Breast epithelium (tissue), 3 donors: ENCODE results near the gene PPM1F.

Experiments
- POLR2A ChIP-seq: fragments of 450-650 bp; IDR thresholded peaks from one replicate; pipeline ENCODE4 v1.6.1; 2016; ENCODE audit warnings: antibody characterized with exemption, mild to moderate bottlenecking, moderate library complexity
- POLR2AphosphoS5 ChIP-seq, 3 donors: sonication (generic); formaldehyde crosslinking; IDR thresholded peaks; one replicate each; pipeline ENCODE4 v1.6.1; 2017; ENCODE audit warnings: antibody characterized with exemption in 3 of 3
- TF ChIP-seq, protein P1 (sequence below), 3 donors: fragments of 450-650 bp; IDR thresholded peaks; one replicate each; pipeline ENCODE4 v1.5.1; 2016 to 2017; ENCODE audit warnings: antibody characterized with exemption in 3 of 3, mild to moderate bottlenecking in 3 of 3, moderate library complexity in 3 of 3

DNA sequence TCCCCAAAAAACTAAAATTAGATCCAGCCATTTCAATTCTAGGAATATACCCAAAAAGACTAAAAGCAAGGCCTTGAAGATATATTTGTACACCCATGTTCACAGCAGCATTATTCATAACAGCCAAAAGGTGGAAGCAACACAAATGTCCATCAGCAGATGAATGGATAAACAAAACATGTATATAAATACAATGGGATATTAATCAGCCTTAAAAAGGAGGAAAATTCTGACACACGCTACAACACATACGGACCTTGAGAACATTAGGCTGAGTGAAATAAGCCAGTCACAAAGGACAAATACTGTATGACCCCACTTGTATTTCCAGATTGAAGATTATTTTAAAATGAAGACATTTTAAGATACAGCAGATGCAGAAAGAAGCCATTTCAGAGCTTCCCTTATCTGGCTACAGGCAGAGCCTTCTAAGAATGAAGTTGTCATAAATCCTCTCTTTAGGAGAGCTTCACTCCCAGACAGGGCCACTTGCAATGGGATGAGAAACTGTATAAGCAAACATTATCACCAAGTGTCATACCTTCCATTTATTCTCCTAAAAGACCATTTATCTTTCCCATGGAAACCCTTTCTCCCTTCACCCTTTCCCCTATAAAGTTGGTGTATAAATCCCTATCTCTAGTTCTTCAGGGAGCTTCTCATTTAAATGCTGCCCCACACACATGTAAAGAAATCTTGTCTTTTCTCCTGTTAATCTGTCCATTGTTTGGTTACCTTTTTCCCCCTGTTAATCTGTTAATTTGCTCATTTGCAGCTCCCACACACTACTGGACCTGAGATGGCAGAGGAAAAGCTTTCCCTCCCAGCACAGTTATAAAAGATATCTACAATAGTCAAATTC lies 49.2 kb upstream of the PPM1F start:
- TF ChIP-seq POLR2A: no peak
- TF ChIP-seq, protein P1, sequence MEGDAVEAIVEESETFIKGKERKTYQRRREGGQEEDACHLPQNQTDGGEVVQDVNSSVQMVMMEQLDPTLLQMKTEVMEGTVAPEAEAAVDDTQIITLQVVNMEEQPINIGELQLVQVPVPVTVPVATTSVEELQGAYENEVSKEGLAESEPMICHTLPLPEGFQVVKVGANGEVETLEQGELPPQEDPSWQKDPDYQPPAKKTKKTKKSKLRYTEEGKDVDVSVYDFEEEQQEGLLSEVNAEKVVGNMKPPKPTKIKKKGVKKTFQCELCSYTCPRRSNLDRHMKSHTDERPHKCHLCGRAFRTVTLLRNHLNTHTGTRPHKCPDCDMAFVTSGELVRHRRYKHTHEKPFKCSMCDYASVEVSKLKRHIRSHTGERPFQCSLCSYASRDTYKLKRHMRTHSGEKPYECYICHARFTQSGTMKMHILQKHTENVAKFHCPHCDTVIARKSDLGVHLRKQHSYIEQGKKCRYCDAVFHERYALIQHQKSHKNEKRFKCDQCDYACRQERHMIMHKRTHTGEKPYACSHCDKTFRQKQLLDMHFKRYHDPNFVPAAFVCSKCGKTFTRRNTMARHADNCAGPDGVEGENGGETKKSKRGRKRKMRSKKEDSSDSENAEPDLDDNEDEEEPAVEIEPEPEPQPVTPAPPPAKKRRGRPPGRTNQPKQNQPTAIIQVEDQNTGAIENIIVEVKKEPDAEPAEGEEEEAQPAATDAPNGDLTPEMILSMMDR (IDR thresholded peaks at IDR 0.05): no peak
- TF ChIP-seq POLR2AphosphoS5 (IDR thresholded peaks at IDR 0.05): no peak
